BE2C (cell line): Measurements from ENCODE around the gene CFAP46.

ENCODE experiments used
- DNase-seq: peaks from one replicate; pipeline ENCODE4 v3.0.0-alpha.2; 2020
- H3K27me3 ChIP-seq: fragments of 250-450 bp; sonication (Bioruptor Pico); 2 replicates; pipeline ENCODE4 v1.5.1; 2020; ENCODE audit warnings: mild to moderate bottlenecking
- H3K36me3 ChIP-seq: fragments of 250-450 bp; sonication (Bioruptor Pico); 2 replicates; pipeline ENCODE4 v1.5.1; 2020; ENCODE audit warnings: mild to moderate bottlenecking
- H3K4me1 ChIP-seq: fragments of 250-450 bp; sonication (Bioruptor Pico); 2 replicates; pipeline ENCODE4 v1.5.1; 2020
- H3K4me3 ChIP-seq: 2 replicates; pipeline ENCODE4 v1.5.1; 2011; ENCODE audit warnings: low read depth, low read length
- H3K9me3 ChIP-seq: fragments of 250-450 bp; sonication (Bioruptor Pico); 2 replicates; pipeline ENCODE4 v1.5.1; 2020
- TF ChIP-seq, protein P1 (sequence below): IDR thresholded peaks from 2 replicates; pipeline ENCODE4 v1.5.1; 2012; ENCODE audit warnings: mild to moderate bottlenecking, low read depth, low read length

Gene CFAP46

GRCh38 chr10:132987671-132988571 is 45.6 kb upstream of the CFAP46 start:
- no peaks in the 10 kb centered on the region for H3K4me1 ChIP-seq
- H3K36me3 ChIP-seq = no peaks in the 10 kb centered on the region
- TF ChIP-seq, protein P1, sequence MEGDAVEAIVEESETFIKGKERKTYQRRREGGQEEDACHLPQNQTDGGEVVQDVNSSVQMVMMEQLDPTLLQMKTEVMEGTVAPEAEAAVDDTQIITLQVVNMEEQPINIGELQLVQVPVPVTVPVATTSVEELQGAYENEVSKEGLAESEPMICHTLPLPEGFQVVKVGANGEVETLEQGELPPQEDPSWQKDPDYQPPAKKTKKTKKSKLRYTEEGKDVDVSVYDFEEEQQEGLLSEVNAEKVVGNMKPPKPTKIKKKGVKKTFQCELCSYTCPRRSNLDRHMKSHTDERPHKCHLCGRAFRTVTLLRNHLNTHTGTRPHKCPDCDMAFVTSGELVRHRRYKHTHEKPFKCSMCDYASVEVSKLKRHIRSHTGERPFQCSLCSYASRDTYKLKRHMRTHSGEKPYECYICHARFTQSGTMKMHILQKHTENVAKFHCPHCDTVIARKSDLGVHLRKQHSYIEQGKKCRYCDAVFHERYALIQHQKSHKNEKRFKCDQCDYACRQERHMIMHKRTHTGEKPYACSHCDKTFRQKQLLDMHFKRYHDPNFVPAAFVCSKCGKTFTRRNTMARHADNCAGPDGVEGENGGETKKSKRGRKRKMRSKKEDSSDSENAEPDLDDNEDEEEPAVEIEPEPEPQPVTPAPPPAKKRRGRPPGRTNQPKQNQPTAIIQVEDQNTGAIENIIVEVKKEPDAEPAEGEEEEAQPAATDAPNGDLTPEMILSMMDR = no peak
- no peak overlapping the region for H3K4me3 ChIP-seq
- no peak for DNase-seq
- H3K27me3 ChIP-seq = no peaks in the 10 kb centered on the region
- no peaks in the 10 kb centered on the region for H3K9me3 ChIP-seq

GRCh38 chr10:132986978-132987377 is 44.6 kb upstream of the CFAP46 start:
- Histone ChIP-seq H3K4me3 (no peak overlapping the region), H3K27me3 (no peaks in the 10 kb centered on the region), H3K36me3 (no peaks in the 10 kb centered on the region), H3K4me1 (no peaks in the 10 kb centered on the region), H3K9me3 (no peaks in the 10 kb centered on the region)
- TF ChIP-seq, protein P1 = no peak
- no peak for DNase-seq

GRCh38 chr10:132986576-132986975 is 44.2 kb upstream of the CFAP46 start:
- TF ChIP-seq, protein P1 = no peak
- no peaks in the 10 kb centered on the region for H3K9me3 ChIP-seq
- no peaks in the 10 kb centered on the region for H3K4me1 ChIP-seq
- no peaks in the 10 kb centered on the region for H3K36me3 ChIP-seq
- H3K27me3 ChIP-seq = no peaks in the 10 kb centered on the region
- no peak for DNase-seq
- H3K4me3 ChIP-seq = no peak overlapping the region

GRCh38 chr10:132986076-132986475 is 43.7 kb upstream of the CFAP46 start:
- H3K27me3 ChIP-seq = no peaks in the 10 kb centered on the region
- TF ChIP-seq, protein P1 = no peak
- no peaks in the 10 kb centered on the region for H3K9me3 ChIP-seq

DNA sequence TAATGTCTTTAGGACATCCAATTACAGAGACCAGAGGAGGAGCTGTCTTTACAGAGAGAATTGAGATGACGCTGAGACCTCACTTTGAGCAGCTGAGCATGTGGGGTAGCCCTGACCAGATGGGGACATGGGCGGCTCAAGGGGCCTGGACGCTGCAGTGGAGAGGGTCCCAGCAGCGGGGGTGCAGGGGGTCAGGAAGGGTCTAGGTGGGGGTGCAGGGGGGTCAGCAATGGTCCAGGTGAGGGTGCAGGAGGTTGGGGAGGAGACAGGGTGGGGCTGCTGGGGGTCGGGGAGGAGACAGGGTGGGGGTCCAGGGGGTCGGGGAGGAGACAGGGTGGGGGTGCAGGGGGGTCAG is 43.2 kb upstream of the CFAP46 start:
- Histone ChIP-seq H3K36me3 (no peaks in the 10 kb centered on the region), H3K4me1 (no peaks in the 10 kb centered on the region), H3K4me3 (no peak overlapping the region), H3K27me3 (no peaks in the 10 kb centered on the region), H3K9me3 (no peaks in the 10 kb centered on the region)
- no peak for DNase-seq
- TF ChIP-seq, protein P1 = no peak

More at GRCh38 chr10:132986076-132986475, 43.7 kb upstream of the CFAP46 start:
- no peak for DNase-seq
- H3K4me3 ChIP-seq = no peak overlapping the region
- H3K36me3 ChIP-seq = no peaks in the 10 kb centered on the region
- no peaks in the 10 kb centered on the region for H3K4me1 ChIP-seq

- Histone ChIP-seq H3K9me3 (no peaks in the 10 kb centered on the region), H3K4me3 (no peak overlapping the region), H3K27me3 (no peaks in the 10 kb centered on the region), H3K4me1 (no peaks in the 10 kb centered on the region), H3K36me3 (no peaks in the 10 kb centered on the region)
- no peak for DNase-seq
- TF ChIP-seq, protein P1 = no peak
Measured at GRCh38 chr10:132984801-132985545, 42.6 kb upstream of the CFAP46 start.
